HG03354 (cell line): ENCODE measurements around the gene FBXO47.
"Not testable (repeated sequence)": the region's sequence is repeated elsewhere in the genome, so short reads cannot be mapped to it uniquely, and the experiment has no call there.

ENCODE experiments used
- ATAC-seq: cut with Tn5 transposase; IDR thresholded peaks from one replicate; pipeline ENCODE4 v1.9.1; 2021; ENCODE audit warnings: mild to moderate bottlenecking; ENCODE audit not compliant: unreplicated experiment, poor library complexity, severe bottlenecking

FBXO47 gene

DNA sequence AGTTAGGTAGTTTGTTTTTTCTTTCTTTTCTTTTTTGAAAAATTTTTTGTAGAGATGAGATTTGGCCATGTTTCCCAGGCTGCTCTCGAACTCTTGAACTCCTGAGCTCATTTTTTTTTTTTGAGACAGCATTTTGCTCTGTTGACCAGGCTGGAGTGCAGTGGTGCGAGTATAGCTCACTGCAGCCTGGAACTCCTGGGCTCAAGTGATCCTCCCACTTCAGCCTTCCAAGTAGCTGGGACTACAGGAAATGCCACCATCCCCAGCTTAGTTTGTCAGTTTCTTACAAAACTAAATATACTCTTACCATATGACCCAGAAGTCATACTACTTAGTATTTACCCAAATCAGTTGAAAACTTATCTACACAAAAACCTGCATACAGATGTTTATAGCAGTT, 14.4 kb upstream of the FBXO47 start:
- ATAC-seq, result no peak

DNA sequence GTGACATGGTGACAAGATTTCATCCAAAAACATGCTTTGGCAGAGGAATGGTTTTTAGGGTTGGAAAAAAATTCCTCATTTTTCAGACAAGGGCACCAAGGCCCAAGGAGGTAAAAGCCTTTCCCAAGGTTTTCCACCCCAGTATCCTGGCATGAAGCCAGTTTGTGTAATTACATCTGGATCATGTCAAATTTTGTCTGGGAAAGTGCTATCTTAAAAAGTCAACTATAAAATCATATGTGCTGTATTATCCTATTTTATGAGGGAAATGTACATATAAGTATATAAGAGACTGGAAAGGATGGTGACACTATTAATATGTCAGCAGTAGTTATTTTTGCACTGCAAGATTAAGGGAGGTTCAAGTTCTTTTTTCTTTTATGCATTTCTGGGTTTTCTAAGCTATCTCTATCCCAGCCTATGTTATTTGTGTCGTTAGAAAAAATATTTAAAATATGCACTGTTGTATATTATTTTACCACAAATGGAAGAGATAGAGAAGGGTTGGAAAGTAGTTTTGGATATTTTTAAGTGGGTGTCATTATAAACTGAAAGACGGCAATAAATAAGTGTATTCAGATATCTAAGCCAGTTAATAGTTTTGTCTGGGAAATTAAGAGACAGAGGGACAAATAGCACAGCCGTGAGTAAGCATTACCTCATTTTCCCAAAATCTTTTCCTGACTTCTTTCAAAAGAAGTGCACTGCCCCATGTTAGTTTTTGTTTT, 13.5 kb upstream of the FBXO47 start:
- ATAC-seq, result no peak

DNA sequence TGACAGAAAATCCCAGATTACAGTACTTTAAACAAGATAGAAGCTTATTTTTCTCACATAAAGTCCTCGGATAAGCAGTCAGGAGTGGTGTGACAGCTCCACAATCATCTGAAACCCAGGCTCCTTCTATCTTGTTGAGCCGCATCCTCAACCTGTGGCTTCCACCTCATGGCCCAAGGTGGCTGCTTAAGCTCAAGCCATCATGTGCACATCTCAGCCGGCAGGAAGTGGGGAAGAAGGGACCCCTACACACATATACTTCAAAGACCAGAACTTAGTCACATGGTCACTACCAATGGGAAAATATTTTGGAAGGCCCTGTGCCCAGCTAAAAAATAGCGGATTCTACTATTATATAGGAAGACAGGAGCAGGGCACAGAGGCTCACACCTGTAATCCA, 11.0 kb upstream of the FBXO47 start:
- no peak for ATAC-seq

- not testable (repeated sequence) for ATAC-seq
Measured at GRCh38 chr17:38976187-38976551, 9.0 kb upstream of the FBXO47 start.

DNA sequence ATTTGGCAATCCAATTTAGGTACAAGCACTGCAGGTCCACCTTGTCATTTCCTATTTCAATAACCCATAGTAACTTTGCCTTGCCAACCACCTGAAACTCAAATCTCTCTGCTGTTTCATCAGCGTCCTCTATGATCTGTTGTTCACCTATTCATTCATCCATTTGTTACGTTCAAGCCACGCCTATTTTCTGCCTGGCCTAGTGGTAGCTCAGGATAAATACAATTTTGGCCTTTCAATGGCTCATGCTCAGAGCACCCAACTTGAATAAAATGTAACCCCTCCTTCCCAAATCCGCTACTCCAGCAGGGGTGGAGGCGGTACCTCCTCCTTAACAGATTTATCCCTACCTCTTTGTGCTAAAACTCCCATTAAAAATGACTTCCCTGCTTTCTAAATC, 3.6 kb upstream of the FBXO47 start:
- no peak for ATAC-seq

GRCh38 chr17:38970128-38970527, 2.9 kb upstream of the FBXO47 start:
- no peak for ATAC-seq

DNA sequence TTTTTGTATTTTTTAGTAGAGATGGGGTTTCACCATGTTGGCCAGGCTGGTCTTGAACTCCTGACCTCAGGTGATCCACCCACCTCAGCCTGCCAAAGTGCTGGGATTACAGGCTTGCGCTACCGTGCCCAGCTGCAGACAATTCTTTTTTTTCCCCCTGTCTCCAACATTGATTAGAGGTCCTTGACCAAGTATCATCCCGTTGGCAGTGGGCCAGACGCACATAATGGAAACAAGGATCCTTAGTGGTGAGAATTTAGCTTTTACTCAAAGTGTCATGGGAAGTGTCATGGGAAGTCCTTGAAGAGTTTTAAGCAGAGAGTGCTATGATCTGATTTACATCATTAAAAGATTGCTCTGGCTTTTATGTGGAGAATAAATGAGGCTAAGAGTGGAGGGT, 2.1 kb upstream of the FBXO47 start:
- ATAC-seq, result no peak

GRCh38 chr17:38961413-38961812, 5.8 kb downstream of the FBXO47 start:
- ATAC-seq, result no peak

DNA sequence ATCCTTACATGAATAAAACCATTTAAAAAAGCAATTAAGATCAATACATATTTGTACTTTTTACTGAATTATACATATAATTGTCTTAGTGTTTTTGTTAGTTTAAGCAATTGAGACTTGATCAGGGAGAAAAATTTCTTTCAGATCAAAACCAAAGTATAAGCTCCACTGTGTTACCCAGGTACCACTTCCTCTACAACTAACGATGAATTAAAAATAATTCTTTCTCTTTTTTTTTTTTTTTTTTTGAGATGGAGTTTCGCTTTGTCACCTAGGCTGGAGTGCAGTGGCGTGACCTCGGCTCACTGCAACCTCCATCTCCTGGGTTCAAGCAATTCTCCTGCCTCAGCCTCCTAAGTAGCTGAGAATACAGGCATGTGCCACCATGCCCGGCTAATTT, 6.8 kb downstream of the FBXO47 start:
- no peak for ATAC-seq

- ATAC-seq, result no peak
Measured at GRCh38 chr17:38959508-38959907, 7.7 kb downstream of the FBXO47 start.

DNA sequence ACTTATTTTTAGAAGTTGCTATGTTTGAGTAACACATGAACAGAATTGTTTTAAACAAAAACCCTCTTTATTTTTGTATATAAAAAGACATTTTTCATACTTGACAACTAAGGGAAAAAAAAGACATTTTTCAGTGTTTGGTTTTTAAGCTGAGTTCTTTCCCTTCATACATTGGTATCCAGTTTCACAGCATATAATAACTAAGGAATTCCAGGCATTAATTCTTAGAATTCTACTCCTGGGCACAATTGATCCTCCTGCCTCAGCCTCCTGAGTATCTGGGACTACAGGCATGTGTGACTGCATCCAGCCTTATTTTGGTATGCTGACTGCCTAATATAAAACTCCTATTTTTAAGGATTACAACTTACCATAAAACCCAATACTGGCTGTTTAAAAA, 8.4 kb downstream of the FBXO47 start:
- no peak for ATAC-seq

DNA sequence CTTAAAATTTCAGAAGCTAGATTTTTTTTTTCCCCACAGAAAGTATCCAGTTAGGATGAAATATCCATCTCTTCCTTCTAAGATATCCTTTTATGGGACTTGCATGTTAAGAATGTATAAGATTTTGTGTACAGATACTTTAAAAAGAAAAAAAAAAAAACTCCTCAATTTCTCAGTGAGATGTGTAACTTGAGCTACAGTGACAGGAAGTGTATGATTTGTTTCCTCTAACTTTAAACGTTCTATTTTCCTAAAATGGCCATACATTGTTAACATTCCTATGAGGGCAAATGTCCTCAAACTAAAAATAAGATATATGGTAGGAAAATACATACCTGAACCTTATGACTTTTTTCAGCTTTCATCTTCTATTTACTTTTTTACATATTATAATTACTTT, 8.9 kb downstream of the FBXO47 start:
- no peak for ATAC-seq

GRCh38 chr17:38953800-38954199, 13.4 kb downstream of the FBXO47 start:
- ATAC-seq, result not testable (repeated sequence)

- no peak for ATAC-seq
Measured at GRCh38 chr17:38947189-38947588, 20.0 kb downstream of the FBXO47 start.

DNA sequence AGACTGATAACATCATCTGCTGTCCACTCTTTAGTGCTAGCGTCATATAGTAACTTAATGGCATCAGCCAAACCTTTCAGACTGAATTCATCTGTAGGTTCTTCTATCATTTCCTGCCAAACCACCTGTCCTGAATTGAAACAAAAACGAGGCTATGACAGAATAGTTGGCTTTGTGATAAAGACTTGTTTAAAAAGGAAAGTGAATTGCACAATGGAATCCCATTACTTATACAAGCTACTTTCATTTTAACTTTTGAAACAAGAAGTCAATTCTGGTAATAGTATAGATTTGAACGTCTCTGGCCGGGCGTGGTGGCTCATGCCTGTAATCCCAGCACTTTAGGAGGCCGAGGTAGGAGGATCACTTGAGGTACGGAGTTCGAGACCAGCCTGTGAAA, 23.6 kb downstream of the FBXO47 start:
- no peak for ATAC-seq

DNA sequence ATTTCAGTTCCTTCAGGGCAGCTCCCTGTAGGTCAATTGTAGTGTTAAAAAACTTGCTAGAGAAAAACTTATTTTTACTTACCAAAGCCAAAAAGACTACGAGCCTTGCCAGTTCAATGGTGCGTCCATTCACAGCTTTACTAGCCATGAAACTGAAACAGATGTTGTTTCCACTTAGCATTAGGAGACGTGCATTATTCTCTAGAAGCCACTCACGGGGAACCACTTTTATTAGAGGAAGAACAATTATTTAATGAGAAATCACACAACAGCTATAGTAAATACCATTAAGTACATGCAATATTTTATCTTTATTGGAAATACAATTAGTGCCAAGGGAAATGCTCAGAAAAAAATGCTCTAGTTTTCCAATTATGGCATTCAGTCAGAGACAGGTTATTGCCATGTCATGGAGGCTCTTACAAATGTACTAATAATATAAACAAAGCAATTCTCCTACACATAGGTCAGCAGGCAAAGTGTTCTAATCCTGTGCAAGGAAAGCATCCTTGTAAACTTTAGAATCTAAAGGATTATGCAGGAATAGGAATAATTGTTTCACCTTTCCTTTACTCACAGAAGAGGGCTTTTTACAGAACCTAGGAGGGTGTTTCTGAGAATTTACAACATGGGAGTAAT, 24.4 kb downstream of the FBXO47 start:
- no peak for ATAC-seq

DNA sequence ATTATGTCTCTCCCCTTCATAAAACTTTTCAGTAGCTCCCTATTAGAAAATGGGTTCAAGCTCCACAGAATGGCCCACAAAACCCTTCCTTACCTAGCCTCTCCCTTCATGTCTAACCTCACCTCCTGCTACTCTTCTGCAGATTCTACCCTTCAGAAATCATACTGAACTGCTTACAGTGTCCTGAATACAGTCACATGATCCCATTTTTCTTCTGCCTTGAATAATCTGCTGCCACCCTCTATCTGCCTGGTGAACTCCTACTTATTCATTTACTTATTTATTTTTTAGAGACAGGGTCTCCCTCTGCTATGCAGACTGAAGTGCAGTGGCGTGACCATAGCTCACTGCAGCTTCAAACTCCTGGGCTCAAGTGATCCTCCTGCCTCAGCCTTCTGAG, 26.8 kb downstream of the FBXO47 start:
- ATAC-seq, result no peak

- no peak for ATAC-seq
Measured at GRCh38 chr17:38939987-38940386, 27.2 kb downstream of the FBXO47 start.

- not testable (repeated sequence) for ATAC-seq
Measured at GRCh38 chr17:38933962-38934361, 33.2 kb downstream of the FBXO47 start.

- ATAC-seq, result not testable (repeated sequence)
Measured at GRCh38 chr17:38930782-38931181, 36.4 kb downstream of the FBXO47 start.

GRCh38 chr17:38926293-38927070, 40.7 kb downstream of the FBXO47 start:
- no peak for ATAC-seq
